Endothelial cell of umbilical vein (primary cell): ENCODE measurements around the gene RPL36AL. TPM values are rescaled to one million over a fixed set of nuclear protein-coding genes. Genes with fewer than 3 reads are reported as not detected.

Source experiments
- BruUV-seq: library from RNA; stranded (reverse); fragments of 400-500 nt; replicated peaks from 2 replicates; lab custom pipeline; 2021; lab: Mats Ljungman, UMichigan
- CTCF ChIA-PET: fragments of 300-600, 350-600 bp; sonication (Branson Sonifier 250); formaldehyde crosslinking; loops from one replicate; lab custom pipeline; 2021; ENCODE audit warnings: antibody characterized with exemption, inconsistent platforms; lab: Charles Lee
- POLR2A ChIA-PET: fragments of 300-600, 350-600 bp; sonication (Branson Sonifier 250); formaldehyde crosslinking; loops from one replicate; lab custom pipeline; 2021; ENCODE audit warnings: antibody characterized with exemption, inconsistent platforms; lab: Charles Lee
- DNase-seq: peaks from one replicate; pipeline ENCODE4 v3.0.0-alpha.2; 2011; ENCODE audit warnings: low read depth, low spot score
- FAIRE-seq: peaks from 2 replicates; lab custom pipeline; 2011; peaks lifted over from hg19 to GRCh38; lab: Jason Lieb, UNC
- H2AFZ ChIP-seq: 2 replicates; pipeline ENCODE4 v1.6.0; 2012; ENCODE audit warnings: low read depth, low read length, control low read depth, inconsistent platforms
- H3K27ac ChIP-seq: 2 replicates; pipeline ENCODE4 v1.5.1; 2011; ENCODE audit warnings: low read depth, mild to moderate bottlenecking, control low read depth, low read length, moderate library complexity; ENCODE audit not compliant: insufficient read depth
- H3K27me3 ChIP-seq, 2 experiments: 2 replicates each; pipeline versions ENCODE4 v1.6.0 to v1.6.1; 2011; ENCODE audit warnings: low read length in 2 of 2, mixed read lengths in 1 of 2; ENCODE audit not compliant: control insufficient read depth in 2 of 2, insufficient read depth in 2 of 2
- H3K36me3 ChIP-seq, 2 experiments: 2 replicates in 1 of 2; 3 replicates in 1 of 2; pipeline ENCODE4 v1.5.1; 2011; ENCODE audit warnings: low read length in 2 of 2, mild to moderate bottlenecking in 1 of 2, moderate library complexity in 1 of 2; ENCODE audit not compliant: control insufficient read depth in 2 of 2, insufficient read depth in 2 of 2; ENCODE audit errors: extremely low read depth in 1 of 2
- H3K4me1 ChIP-seq: 3 replicates; pipeline ENCODE4 v1.5.1; 2011; ENCODE audit warnings: mild to moderate bottlenecking, low read length; ENCODE audit not compliant: control insufficient read depth, insufficient read depth; ENCODE audit errors: extremely low read depth
- H3K4me2 ChIP-seq: 2 replicates; pipeline ENCODE4 v1.6.1; 2011; ENCODE audit warnings: low read length, control low read depth, mixed read lengths; ENCODE audit not compliant: insufficient read depth
- H3K4me3 ChIP-seq, 3 experiments: fragments of 200-600 bp in 1 of 3; sonication (generic), shearing (Covaris generic) in 1 of 3; replicated peaks in 1 of 3; 2 replicates each; pipeline ENCODE4 v1.5.1; 2011 to 2016; ENCODE audit warnings: control low read depth in 3 of 3, low read length in 3 of 3, mild to moderate bottlenecking in 2 of 3, inconsistent platforms in 1 of 3, low read depth in 1 of 3, moderate library complexity in 1 of 3; ENCODE audit not compliant: insufficient read depth in 1 of 3
- H3K79me2 ChIP-seq: 2 replicates; pipeline ENCODE4 v1.6.0; 2012; ENCODE audit warnings: low read length, inconsistent platforms; ENCODE audit not compliant: control insufficient read depth, insufficient read depth
- H3K9ac ChIP-seq: replicated peaks from 2 replicates; pipeline ENCODE3; 2011; ENCODE audit warnings: low read length, control low read depth; ENCODE audit not compliant: insufficient read depth; ENCODE audit errors: extremely low read depth
- H3K9me1 ChIP-seq: replicated peaks from 3 replicates; pipeline ENCODE4 v1.6.0; 2011; ENCODE audit warnings: mild to moderate bottlenecking, low read length; ENCODE audit not compliant: control insufficient read depth, insufficient read depth; ENCODE audit errors: extremely low read depth
- H3K9me3 ChIP-seq: replicated peaks from 2 replicates; pipeline ENCODE4 v1.5.1; 2012; ENCODE audit warnings: low read length, inconsistent platforms; ENCODE audit not compliant: control insufficient read depth, insufficient read depth
- H4K20me1 ChIP-seq: replicated peaks from 2 replicates; pipeline ENCODE3; 2011; ENCODE audit warnings: mild to moderate bottlenecking, low read length; ENCODE audit not compliant: control insufficient read depth, insufficient read depth; ENCODE audit errors: extremely low read depth
- FOS ChIP-seq: IDR thresholded peaks from 2 replicates; pipeline ENCODE4 v1.6.1; 2011; ENCODE audit warnings: mild to moderate bottlenecking, low read length, moderate library complexity, borderline replicate concordance; ENCODE audit not compliant: insufficient read depth
- MYC ChIP-seq: IDR thresholded peaks from one replicate; pipeline ENCODE4 v1.6.1; 2011; ENCODE audit warnings: mild to moderate bottlenecking, low read depth, low read length
- dilution Hi-C: fragments of 300-500 bp; cut with MboI; formaldehyde crosslinking; loops from one replicate; pipeline ENCODE4 v1.15.0; 2019; ENCODE audit warnings: low sequenced_read_pairs; ENCODE audit not compliant: extremely low pct_ligation_motif_present
- intact Hi-C: fragments of 100-400 bp; cut with micrococcal nuclease; formaldehyde crosslinking; loops from one replicate; pipeline ENCODE4 v1.10.0; 2022
- polyA plus RNA-seq, 4 experiments: library from polyadenylated mRNA; depleted of rRNA in 3 of 4; stranded (reverse) in 3 of 4; unstranded in 1 of 4; fragments of >200 nt; gene quantifications; 2 replicates each; pipeline versions ENCODE4 v1.2.1 to v1.2.3, GENCODE V29; 2011 to 2012; ENCODE audit warnings: missing spikeins in 1 of 4
- small RNA-seq: library from RNA; depleted of rRNA; stranded (forward); fragments of <200 nt; gene quantifications from one replicate; pipeline ENCODE3, GENCODE V24; 2012; ENCODE audit warnings: low replicate concordance, low read depth; ENCODE audit not compliant: insufficient read depth, insufficient read length
- total RNA-seq: library from RNA; stranded (reverse); gene quantifications from 2 replicates; pipeline ENCODE4 v1.2.3, GENCODE V29; 2021
- TF ChIP-seq, protein P1 (sequence below), 2 donors: IDR thresholded peaks; 1 replicate in 1 of 2; 2 replicates in 1 of 2; pipeline ENCODE4 v1.5.1; 2011; ENCODE audit warnings: low read length in 2 of 2, mild to moderate bottlenecking in 2 of 2, moderate library complexity in 2 of 2, control low read depth in 1 of 2, inconsistent platforms in 1 of 2, low read depth in 1 of 2; ENCODE audit not compliant: insufficient read depth in 1 of 2; ENCODE audit errors: extremely low read depth in 1 of 2

RPL36AL gene
- total and polyA plus RNA-seq, 2 donors (not counting 3 experiments of a cell fraction or from before 2014, with no cell fraction given) = 174 to 251 TPM

DNA sequence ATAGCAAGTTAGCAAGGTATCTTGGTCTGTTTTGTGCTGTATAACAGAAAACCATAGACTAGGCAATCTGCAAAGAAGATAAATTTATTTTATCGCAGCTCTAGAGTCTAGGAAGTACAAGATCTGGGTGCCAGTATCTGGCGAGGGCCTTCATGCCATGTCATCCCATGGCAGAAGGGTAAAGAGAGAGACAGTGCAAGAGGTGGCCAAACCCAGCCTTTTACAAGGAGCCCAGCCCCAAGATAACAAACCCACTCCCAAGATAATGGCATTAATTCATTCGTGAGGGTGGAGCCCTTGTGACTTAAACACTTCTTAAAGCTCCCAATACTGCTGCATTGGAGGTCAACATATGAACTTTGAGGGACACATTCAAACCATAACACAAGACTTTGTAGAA lies 51.1 kb downstream of the RPL36AL start:
- CTCF ChIA-PET = no interaction called here
- no peaks in the 10 kb centered on the region for H4K20me1 ChIP-seq

More for the DNA sequence above, 51.1 kb downstream of the RPL36AL start:
- dilution Hi-C loops = no loop called here
- H3K4me3 ChIP-seq = no peak overlapping the region
- TF ChIP-seq FOS (no peak), MYC (no peak)
- TF ChIP-seq, protein P1, sequence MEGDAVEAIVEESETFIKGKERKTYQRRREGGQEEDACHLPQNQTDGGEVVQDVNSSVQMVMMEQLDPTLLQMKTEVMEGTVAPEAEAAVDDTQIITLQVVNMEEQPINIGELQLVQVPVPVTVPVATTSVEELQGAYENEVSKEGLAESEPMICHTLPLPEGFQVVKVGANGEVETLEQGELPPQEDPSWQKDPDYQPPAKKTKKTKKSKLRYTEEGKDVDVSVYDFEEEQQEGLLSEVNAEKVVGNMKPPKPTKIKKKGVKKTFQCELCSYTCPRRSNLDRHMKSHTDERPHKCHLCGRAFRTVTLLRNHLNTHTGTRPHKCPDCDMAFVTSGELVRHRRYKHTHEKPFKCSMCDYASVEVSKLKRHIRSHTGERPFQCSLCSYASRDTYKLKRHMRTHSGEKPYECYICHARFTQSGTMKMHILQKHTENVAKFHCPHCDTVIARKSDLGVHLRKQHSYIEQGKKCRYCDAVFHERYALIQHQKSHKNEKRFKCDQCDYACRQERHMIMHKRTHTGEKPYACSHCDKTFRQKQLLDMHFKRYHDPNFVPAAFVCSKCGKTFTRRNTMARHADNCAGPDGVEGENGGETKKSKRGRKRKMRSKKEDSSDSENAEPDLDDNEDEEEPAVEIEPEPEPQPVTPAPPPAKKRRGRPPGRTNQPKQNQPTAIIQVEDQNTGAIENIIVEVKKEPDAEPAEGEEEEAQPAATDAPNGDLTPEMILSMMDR (IDR thresholded peaks at IDR 0.05; ENCODE audit: extremely low read depth in 1 of 2, insufficient read depth in 1 of 2, low read depth in 1 of 2, low read length in 2 of 2) = no peak
- POLR2A ChIA-PET = no interaction called here
- no peaks in the 10 kb centered on the region for H3K4me1 ChIP-seq
- no peak overlapping the region for H3K4me2 ChIP-seq
- H3K9me3 ChIP-seq = no peaks in the 10 kb centered on the region
- H2AFZ ChIP-seq = no peak overlapping the region
- H3K27me3 ChIP-seq = no peaks in the 10 kb centered on the region
- no peak overlapping the region for H3K9ac ChIP-seq
- H3K79me2 ChIP-seq = no peaks in the 10 kb centered on the region
- H3K27ac ChIP-seq = no peak overlapping the region
- no TSS peak for BruUV-seq
- H3K36me3 ChIP-seq = no peaks in the 10 kb centered on the region
- intact Hi-C loops = no loop called here
- FAIRE-seq (no peak), DNase-seq (no peak)
- H3K9me1 ChIP-seq = no peaks in the 10 kb centered on the region

Small RNA genes lying within 50 kb of the gene (small RNA-seq; reads per million reads assigned to genes)
- gene AL139099.3 (not detected), gene AL139099.4 (not detected), gene RF00019 (not detected)

Other genes with a start within 250 kb of the RPL36AL start
- 1,408 and 1,453 TPM in 2 replicates for gene RPS29, start 34.2 kb downstream of the RPL36AL start, total RNA-seq
- 13,992 and 14,040 TPM in 2 replicates for gene RPS29, start 34.2 kb downstream of the RPL36AL start, polyA plus RNA-seq
- 30.1 and 30.9 TPM in 2 replicates for gene LRR1, start 21.7 kb downstream of the RPL36AL start, total RNA-seq
- gene LRR1, start 21.7 kb downstream of the RPL36AL start, polyA plus RNA-seq = 11.4 and 17.7 TPM in 2 replicates
- 68.1 and 72.6 TPM in 2 replicates for gene MGAT2, start 173 bp upstream of the RPL36AL start, total RNA-seq
- gene MGAT2, start 173 bp upstream of the RPL36AL start, polyA plus RNA-seq = 34.5 and 36.4 TPM in 2 replicates
- 5.7 and 6.4 TPM in 2 replicates for gene DNAAF2, start 14.6 kb upstream of the RPL36AL start, total RNA-seq
- 3.0 and 3.1 TPM in 2 replicates for gene DNAAF2, start 14.6 kb upstream of the RPL36AL start, polyA plus RNA-seq
- gene POLE2, start 67.6 kb upstream of the RPL36AL start, total RNA-seq = 16.4 and 18.3 TPM in 2 replicates
- gene POLE2, start 67.6 kb upstream of the RPL36AL start, polyA plus RNA-seq = 9.1 and 12.5 TPM in 2 replicates
- gene KLHDC1, start 72.5 kb upstream of the RPL36AL start, total RNA-seq = 1.2 and 1.6 TPM in 2 replicates
- 0.22 and 0.77 TPM in 2 replicates for gene KLHDC1, start 72.5 kb upstream of the RPL36AL start, polyA plus RNA-seq
- gene KLHDC2, start 147.5 kb upstream of the RPL36AL start, total RNA-seq = 29.2 and 30.2 TPM in 2 replicates
- gene KLHDC2, start 147.5 kb upstream of the RPL36AL start, polyA plus RNA-seq = 24.4 and 25.2 TPM in 2 replicates
- gene NEMF, start 232.2 kb upstream of the RPL36AL start, total RNA-seq = 71.4 and 74.2 TPM in 2 replicates
- gene NEMF, start 232.2 kb upstream of the RPL36AL start, polyA plus RNA-seq = 7.9 and 12.2 TPM in 2 replicates